BE2C (cell line): Measurements from ENCODE around the gene ATXN10.

Experiments used
- DNase-seq: peaks from one replicate; pipeline ENCODE4 v3.0.0-alpha.2; 2020
- H3K27me3 ChIP-seq: fragments of 250-450 bp; sonication (Bioruptor Pico); 2 replicates; pipeline ENCODE4 v1.5.1; 2020; ENCODE audit warnings: mild to moderate bottlenecking
- H3K36me3 ChIP-seq: fragments of 250-450 bp; sonication (Bioruptor Pico); 2 replicates; pipeline ENCODE4 v1.5.1; 2020; ENCODE audit warnings: mild to moderate bottlenecking
- H3K4me1 ChIP-seq: fragments of 250-450 bp; sonication (Bioruptor Pico); 2 replicates; pipeline ENCODE4 v1.5.1; 2020
- H3K4me3 ChIP-seq: 2 replicates; pipeline ENCODE4 v1.5.1; 2011; ENCODE audit warnings: low read depth, low read length
- H3K9me3 ChIP-seq: fragments of 250-450 bp; sonication (Bioruptor Pico); 2 replicates; pipeline ENCODE4 v1.5.1; 2020
- CTCF ChIP-seq: IDR thresholded peaks from 2 replicates; pipeline ENCODE4 v1.5.1; 2012; ENCODE audit warnings: mild to moderate bottlenecking, low read depth, low read length

The ATXN10 gene

GRCh38 chr22:45889539-45890350, 218.1 kb downstream of the ATXN10 start:
- H3K9me3 ChIP-seq, result no peaks in the 10 kb centered on the region
- H3K36me3 ChIP-seq, result no peaks in the 10 kb centered on the region
- H3K4me3 ChIP-seq, result no peak overlapping the region
- H3K4me1 ChIP-seq, result peaks cover 12% of the 10 kb centered on the region
- no peak for TF ChIP-seq CTCF
- peak; percentile 7 for DNase-seq
- no peaks in the 10 kb centered on the region for H3K27me3 ChIP-seq

DNA sequence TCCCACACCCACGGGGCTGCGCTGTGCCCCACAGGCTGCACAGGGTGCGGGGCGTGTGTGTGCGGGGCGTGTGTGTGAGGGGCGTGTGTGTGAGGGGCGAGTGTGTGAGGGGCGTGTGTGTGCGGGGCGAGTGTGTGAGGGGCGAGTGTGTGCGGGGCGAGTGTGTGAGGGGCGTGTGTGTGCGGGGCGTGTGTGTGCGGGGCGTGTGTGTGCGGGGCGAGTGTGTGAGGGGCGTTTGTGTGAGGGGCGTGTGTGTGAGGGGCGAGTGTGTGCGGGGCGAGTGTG, 218.7 kb downstream of the ATXN10 start:
- H3K36me3 ChIP-seq, result no peaks in the 10 kb centered on the region
- H3K27me3 ChIP-seq, result no peaks in the 10 kb centered on the region
- H3K4me1 ChIP-seq, result peaks cover 6% of the 10 kb centered on the region
- no peaks in the 10 kb centered on the region for H3K9me3 ChIP-seq
- H3K4me3 ChIP-seq, result no peak overlapping the region
- TF ChIP-seq CTCF, result no peak
- no peak for DNase-seq

DNA sequence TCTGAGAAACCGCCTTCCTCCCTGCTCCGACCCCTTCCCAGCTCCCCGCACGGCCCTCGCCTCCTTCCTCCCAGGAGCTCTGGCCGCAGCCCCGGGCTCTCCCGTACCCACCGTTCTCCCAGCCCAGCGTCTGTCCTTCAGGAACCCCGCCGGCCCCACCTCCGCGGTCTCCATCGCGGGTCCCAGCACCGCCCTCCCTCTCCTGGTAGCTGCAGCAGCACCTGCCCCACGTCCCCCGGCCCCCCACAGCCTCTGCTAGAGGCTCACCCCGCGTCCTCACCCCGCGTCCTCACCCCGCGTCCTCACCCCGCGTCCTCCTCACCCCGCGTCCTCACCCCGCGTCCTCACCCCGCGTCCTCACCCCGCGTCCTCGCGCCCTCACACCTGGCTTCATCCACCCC, 219.4 kb downstream of the ATXN10 start:
- Histone ChIP-seq H3K36me3 (no peaks in the 10 kb centered on the region), H3K27me3 (no peaks in the 10 kb centered on the region), H3K4me1 (peaks cover under 1% of the 10 kb centered on the region), H3K4me3 (no peak overlapping the region), H3K9me3 (no peaks in the 10 kb centered on the region)
- DNase-seq, result peak; percentile 27
- TF ChIP-seq CTCF, result no peak

DNA sequence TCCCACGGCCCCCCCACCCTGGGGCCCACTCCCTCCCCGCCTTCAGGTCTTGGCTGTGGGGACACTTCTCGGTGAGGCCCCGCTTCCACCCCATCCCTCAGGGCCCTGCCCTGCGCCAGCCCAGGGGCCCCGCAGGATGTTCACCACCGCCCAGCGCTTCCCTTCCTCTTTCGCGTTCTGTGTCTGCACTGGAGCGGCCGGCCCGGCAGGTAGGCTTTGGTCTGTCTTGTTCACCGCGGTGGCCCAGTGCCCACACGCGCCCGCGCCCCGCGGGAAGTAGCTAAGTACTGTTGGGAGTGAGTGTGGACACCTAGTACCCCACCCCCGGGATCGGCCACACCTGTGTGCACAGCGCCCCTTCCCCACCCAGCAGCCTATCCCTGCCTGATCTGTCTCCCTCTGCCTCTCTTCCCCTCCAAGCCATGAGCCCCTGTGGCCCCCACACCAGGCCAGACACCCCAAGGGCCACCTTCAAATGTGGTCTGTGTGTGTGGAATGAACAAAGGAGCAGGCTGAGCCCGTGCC, 219.9 kb downstream of the ATXN10 start:
- no peak for TF ChIP-seq CTCF
- DNase-seq, result peak; percentile 11
- Histone ChIP-seq H3K9me3 (no peaks in the 10 kb centered on the region), H3K4me1 (peaks cover 6% of the 10 kb centered on the region), H3K4me3 (no peak overlapping the region), H3K27me3 (no peaks in the 10 kb centered on the region), H3K36me3 (no peaks in the 10 kb centered on the region)

GRCh38 chr22:45891996-45892621, 220.5 kb downstream of the ATXN10 start:
- H3K36me3 ChIP-seq, result no peaks in the 10 kb centered on the region
- DNase-seq, result peak; percentile 14
- no peaks in the 10 kb centered on the region for H3K27me3 ChIP-seq
- no peak overlapping the region for H3K4me3 ChIP-seq
- TF ChIP-seq CTCF, result no peak
- peaks cover 10% of the 10 kb centered on the region for H3K4me1 ChIP-seq
- no peaks in the 10 kb centered on the region for H3K9me3 ChIP-seq
